Measurements from ENCODE around the gene FRMD6.
A peak's percentile ranks its signal among the peaks of the same experiment; 100 is the strongest.
"Not testable (repeated sequence)": the region's sequence is repeated elsewhere in the genome, so short reads cannot be mapped to it uniquely, and the experiment has no call there.

FRMD6 gene

GRCh38 chr14:51759950-51760349, 108.2 kb downstream of the FRMD6 start:
- DNase-seq (ENCODE audit: low read depth), result no peak

GRCh38 chr14:51765726-51766125, 114.0 kb downstream of the FRMD6 start:
- H3K4me3 ChIP-seq (ENCODE audit: low read length); DNase-seq (ENCODE audit: low read depth): not testable (repeated sequence)

More at GRCh38 chr14:51759950-51760349, 108.2 kb downstream of the FRMD6 start:
- TF ChIP-seq CTCF (IDR thresholded peaks at IDR 0.05; ENCODE audit: insufficient read depth, low read depth, low read length, missing control alignments), result no peak
- H3K4me3 ChIP-seq (ENCODE audit: low read length), result no peak overlapping the region

- DNase-seq (ENCODE audit: low read depth); H3K4me3 ChIP-seq (ENCODE audit: low read length): not testable (repeated sequence)
These were observed 114.9 kb downstream of the FRMD6 start for GRCh38 chr14:51766586-51766985.

- peak; percentile 15 for DNase-seq (ENCODE audit: low read depth)
- H3K4me3 ChIP-seq (ENCODE audit: low read length), result not testable (repeated sequence)
These were observed 117.6 kb downstream of the FRMD6 start for GRCh38 chr14:51769261-51769660.

GRCh38 chr14:51774209-51774608, 122.5 kb downstream of the FRMD6 start:
- no peak for DNase-seq (ENCODE audit: low read depth)
- no peak overlapping the region for H3K4me3 ChIP-seq (ENCODE audit: low read length)
- TF ChIP-seq CTCF (IDR thresholded peaks at IDR 0.05; ENCODE audit: insufficient read depth, low read depth, low read length, missing control alignments), result no peak

- TF ChIP-seq CTCF (IDR thresholded peaks at IDR 0.05; ENCODE audit: insufficient read depth, low read depth, low read length, missing control alignments), result peak; percentile 85
- peak; percentile 65 for DNase-seq (ENCODE audit: low read depth)
- H3K4me3 ChIP-seq (ENCODE audit: low read length), result peak overlapping the region; percentile 18
These were observed 124.6 kb downstream of the FRMD6 start for GRCh38 chr14:51776102-51776894.

- peak; percentile 74 for TF ChIP-seq CTCF (IDR thresholded peaks at IDR 0.05; ENCODE audit: insufficient read depth, low read depth, low read length, missing control alignments)
- peak; percentile 67 for DNase-seq (ENCODE audit: low read depth)
- H3K4me3 ChIP-seq (ENCODE audit: low read length), result no peak overlapping the region
These were observed 128.4 kb downstream of the FRMD6 start for GRCh38 chr14:51780006-51780692.

Measured in epithelial cell of esophagus (primary cell).